Kidney capillary endothelial cell (primary cell): Measurements from ENCODE around the gene PCDHB9.

Experiments
- DNase-seq: peaks from one replicate; pipeline ENCODE4 v3.0.0-alpha.2; 2018; ENCODE audit warnings: low spot score

PCDHB9 gene

GRCh38 chr5:141236516-141237313 is 49.8 kb downstream of the PCDHB9 start:
- no peak for DNase-seq
